Coronary artery (tissue), 2 donors: ENCODE results near the gene MCEE.

Source experiments
- DNase-seq: peaks from one replicate; pipeline ENCODE4 v3.0.0-alpha.2; 2017; ENCODE audit warnings: low spot score
- H3K27ac ChIP-seq, 2 donors: fragments of 200-600 bp; sonication (generic); one replicate each; pipeline ENCODE4 v1.5.1; 2016 to 2019
- H3K4me3 ChIP-seq: fragments of 200-600 bp; sonication (generic); 2 replicates; pipeline ENCODE4 v1.5.1; 2016; ENCODE audit warnings: mild to moderate bottlenecking, moderate library complexity
- TF ChIP-seq, protein P1 (sequence below): fragments of 200-600 bp; sonication (generic); IDR thresholded peaks from one replicate; pipeline ENCODE4 v1.5.1; 2019; ENCODE audit warnings: antibody characterized with exemption

MCEE gene

DNA sequence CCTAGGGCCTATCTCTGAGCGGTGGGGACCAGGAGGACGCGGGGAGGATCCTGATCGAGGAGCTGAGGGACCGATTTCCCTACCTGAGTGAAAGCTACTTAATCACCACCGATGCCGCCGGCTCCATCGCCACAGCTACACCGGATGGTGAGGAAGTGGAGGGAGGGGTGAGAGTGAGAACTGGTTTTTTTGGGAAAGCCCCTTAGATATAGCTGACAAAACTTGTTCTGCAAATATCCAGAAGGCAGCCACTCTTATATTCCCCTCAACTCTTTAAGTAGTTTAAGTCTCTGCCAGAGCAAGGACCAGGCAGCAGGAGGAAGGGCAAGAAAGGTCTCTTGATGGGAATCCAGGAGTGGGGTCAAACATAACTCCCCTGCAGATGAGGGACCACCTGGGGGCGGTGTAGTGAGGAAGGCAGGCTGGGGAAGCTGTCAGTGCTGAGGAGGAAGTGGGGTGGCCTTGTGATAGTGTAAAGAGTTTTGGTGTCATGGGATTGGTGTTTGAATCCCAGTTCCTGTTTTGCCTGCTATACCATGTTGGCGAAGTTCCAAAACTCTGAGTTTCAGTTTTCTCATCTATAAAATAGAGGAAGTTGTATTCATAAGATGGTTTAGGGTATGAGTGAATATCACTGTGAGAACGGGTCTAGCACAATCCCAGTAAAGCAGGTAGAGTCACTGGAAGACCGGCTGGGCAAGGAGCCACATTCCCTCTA, 58.2 kb downstream of the MCEE start:
- Histone ChIP-seq H3K27ac (peak overlapping the region in 1 of 2 donors; percentile 68), H3K4me3 (no peak overlapping the region)
- DNase-seq, result no peak
- TF ChIP-seq, protein P1, sequence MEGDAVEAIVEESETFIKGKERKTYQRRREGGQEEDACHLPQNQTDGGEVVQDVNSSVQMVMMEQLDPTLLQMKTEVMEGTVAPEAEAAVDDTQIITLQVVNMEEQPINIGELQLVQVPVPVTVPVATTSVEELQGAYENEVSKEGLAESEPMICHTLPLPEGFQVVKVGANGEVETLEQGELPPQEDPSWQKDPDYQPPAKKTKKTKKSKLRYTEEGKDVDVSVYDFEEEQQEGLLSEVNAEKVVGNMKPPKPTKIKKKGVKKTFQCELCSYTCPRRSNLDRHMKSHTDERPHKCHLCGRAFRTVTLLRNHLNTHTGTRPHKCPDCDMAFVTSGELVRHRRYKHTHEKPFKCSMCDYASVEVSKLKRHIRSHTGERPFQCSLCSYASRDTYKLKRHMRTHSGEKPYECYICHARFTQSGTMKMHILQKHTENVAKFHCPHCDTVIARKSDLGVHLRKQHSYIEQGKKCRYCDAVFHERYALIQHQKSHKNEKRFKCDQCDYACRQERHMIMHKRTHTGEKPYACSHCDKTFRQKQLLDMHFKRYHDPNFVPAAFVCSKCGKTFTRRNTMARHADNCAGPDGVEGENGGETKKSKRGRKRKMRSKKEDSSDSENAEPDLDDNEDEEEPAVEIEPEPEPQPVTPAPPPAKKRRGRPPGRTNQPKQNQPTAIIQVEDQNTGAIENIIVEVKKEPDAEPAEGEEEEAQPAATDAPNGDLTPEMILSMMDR, result no peak

DNA sequence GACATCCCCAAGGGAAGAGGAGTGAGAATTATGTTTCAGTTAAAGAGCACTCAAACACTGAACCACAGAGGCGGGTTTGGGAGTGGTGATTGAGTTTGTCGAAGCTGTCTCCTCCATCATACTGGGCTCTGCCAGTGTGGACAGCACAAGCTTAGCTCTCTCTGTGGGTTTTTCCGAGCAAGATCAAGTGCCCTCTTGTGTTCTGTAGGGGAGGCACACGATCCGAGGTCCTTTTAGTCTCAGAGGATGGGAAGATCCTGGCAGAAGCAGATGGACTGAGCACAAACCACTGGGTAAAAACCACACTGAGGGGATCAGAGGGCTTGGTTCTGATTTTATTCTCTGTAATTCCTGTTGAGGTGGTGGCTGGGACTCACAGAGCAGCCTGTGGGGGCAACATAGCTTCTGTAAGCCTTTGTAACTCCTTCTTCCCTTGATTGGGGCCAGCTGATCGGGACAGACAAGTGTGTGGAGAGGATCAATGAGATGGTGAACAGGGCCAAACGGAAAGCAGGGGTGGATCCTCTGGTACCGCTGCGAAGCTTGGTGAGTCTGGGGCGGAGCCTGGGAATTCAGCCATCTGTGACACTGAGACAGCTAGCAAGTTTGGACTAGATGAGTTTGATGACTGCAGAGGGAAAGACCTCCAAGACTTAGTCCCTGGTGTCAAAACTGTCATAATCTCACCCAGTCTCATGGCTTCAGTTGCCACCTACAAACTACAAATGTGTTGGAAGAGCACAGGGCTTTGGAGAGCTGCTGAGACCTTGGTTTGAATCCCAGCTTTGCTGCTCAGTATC, 59.5 kb downstream of the MCEE start:
- DNase-seq, result no peak
- H3K27ac ChIP-seq, result peak overlapping the region in 1 of 2 donors; percentile 68
- H3K4me3 ChIP-seq, result peak overlapping the region; percentile 89
- TF ChIP-seq, protein P1, result no peak

DNA sequence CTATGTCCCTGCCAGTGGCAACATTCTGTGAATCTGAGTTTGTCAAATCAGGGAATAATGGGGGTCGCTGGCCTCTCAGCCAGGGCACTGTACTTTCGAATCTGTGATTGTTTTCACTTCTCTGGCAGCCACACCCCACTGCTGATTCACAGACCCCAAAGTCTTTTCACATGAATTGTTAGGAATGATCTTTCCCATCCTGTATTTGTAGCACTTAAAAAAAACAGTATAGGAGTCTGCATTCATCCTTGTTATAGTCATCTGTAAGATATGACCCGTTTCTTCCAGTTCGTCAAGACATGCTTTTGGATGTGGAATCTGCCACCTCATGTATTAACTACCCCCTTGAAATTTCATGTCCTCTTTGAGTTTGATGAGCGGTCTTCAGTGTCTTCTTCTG, 60.7 kb downstream of the MCEE start:
- Histone ChIP-seq H3K4me3 (peak overlapping the region; percentile 89), H3K27ac (peak overlapping the region in 1 of 2 donors; percentile 91)
- TF ChIP-seq, protein P1, result no peak
- no peak for DNase-seq

DNA sequence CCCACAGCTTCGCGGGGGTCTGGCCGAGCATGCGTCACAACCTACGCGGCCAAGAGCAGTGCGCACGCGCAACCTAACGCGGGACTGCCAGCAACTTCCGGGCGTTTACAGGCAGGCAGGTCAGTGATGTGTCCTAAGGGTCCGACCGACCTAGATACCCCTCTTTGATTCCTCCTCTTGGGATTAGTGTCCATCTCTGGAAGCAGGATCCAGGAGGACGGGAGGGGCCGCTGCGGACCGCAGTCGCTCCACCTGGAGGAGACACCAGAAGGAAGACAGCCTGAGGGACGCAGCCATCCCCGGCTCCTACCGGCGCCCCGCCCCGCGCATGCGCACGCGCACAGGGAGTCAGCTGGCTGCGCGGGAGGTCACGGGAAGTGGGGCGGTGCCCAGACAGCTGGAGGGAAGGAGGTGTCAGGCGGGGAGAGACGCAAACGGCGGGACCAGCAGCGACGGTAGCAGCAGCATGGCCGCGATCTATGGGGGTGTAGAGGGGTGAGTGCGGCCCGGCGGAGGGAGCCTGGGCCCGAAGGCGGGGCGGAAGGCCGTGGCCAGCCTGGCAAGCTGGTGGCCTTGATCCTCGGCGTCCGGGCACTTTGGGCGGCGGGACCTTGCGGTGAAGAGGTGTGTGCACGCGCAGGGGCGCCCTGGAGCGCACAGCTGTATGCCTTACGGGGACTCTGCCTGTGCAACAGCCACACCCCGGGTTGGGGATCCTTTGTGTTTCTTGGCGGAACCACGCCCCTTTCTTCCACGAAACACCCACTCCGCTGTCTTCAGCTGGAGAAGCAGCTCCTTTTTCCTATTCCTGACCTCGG, 61.6 kb downstream of the MCEE start, which contains the start of gene NAGK:
NAGK (plus strand) TSS at position 431 of the 818 bp plus-strand sequence; CDS start at position 467, 36 bp downstream.
- peak; percentile 98 for DNase-seq
- H3K4me3 ChIP-seq, result peak within 1 kb of the TSS; percentile 89
- TF ChIP-seq, protein P1, result no peak
- H3K27ac ChIP-seq, result peak within 1 kb of the TSS; percentile 89 to 91

DNA sequence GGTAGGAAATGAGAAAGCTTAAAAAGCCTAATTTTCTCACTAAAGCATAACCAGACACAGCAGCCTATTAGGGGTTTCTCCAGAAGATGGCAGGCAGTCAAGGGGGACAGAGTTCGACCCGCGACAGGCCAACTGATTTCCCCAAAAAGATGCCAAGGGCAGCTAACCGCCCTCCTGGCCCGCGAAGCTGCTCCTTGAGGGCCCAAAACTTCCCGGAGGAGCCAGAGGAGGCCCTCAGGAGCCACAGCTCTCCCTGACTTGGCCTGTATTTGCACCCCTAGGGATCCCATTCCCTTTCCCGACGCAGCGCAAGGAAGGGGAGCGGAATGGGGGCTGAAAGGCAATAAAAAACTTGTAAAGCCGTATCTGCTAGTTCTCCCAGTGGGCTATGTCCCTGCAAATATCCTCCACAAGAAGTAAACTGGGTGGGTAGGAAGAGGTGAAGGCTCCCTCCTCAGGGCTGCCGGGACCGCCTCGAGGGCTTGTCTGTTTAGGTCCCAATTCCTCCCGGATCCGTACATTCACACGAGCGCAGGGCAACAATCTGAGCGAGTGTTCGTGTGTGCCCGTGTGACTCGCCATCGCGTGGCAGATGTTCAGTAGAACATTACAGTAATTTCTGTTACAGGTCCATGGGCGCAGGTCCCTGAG, 62.3 kb downstream of the MCEE start:
- DNase-seq, result peak; percentile 78
- peak overlapping the region; percentile 89 for H3K4me3 ChIP-seq
- TF ChIP-seq, protein P1, result no peak
- peak overlapping the region; percentile 89 to 91 for H3K27ac ChIP-seq

DNA sequence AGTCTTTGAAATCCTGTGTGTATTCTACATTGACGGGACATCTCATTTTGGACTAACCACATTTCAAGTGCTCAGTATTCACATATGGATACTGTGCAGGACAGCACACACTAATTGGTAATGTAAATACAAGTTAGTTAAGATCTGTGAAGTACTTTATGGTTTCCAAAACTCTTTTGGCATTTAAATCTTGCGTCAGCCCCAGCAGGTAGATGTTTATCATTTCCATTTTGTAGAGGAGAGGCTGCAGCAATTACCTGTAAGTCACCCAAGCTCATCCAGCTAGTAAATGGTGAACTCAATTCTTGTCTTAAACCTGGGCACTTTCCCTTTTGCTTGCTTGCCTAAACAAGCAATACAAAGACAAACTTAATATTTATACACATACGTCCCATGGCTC, 63.2 kb downstream of the MCEE start:
- Histone ChIP-seq H3K4me3 (no peak overlapping the region), H3K27ac (no peak overlapping the region)
- TF ChIP-seq, protein P1, result no peak
- no peak for DNase-seq
